Thyroid gland (tissue), 4 donors: ENCODE results near the gene SLC17A9.
"Not testable (repeated sequence)": the region's sequence is repeated elsewhere in the genome, so short reads cannot be mapped to it uniquely, and the experiment has no call there.

Source experiments
- CTCF ChIP-seq, 6 experiments: fragments of 200-600 bp in 3 of 6; fragments of 450-650 bp in 3 of 6; sonication (generic) in 3 of 6; IDR thresholded peaks; one replicate each; pipeline ENCODE4 v1.5.1; 2016 to 2019; ENCODE audit warnings: antibody characterized with exemption in 6 of 6, mild to moderate bottlenecking in 2 of 6, inconsistent platforms in 1 of 6, moderate library complexity in 1 of 6
- POLR2A ChIP-seq, 2 donors: fragments of 450-650 bp; IDR thresholded peaks; one replicate each; pipeline ENCODE4 v1.6.1; 2017; ENCODE audit warnings: antibody characterized with exemption in 2 of 2, mild to moderate bottlenecking in 2 of 2, moderate library complexity in 1 of 2

- TF ChIP-seq CTCF, POLR2A (IDR thresholded peaks at IDR 0.05): not testable (repeated sequence)
Measured at GRCh38 chr20:62960446-62961309, 8.2 kb downstream of the SLC17A9 start.
